Stimulated activated CD8-positive, alpha-beta memory T cell treated with anti-CD3 and anti-CD28 coated beads, Interleukin-12 subunit alpha, Interleukin-12 subunit beta, amount 100 ng/mL, for 24 hours (primary cell): Measurements from ENCODE around the gene FARP2.
"Not testable (repeated sequence)": the region's sequence is repeated elsewhere in the genome, so short reads cannot be mapped to it uniquely, and the experiment has no call there.

Source experiments
- DNase-seq: peaks from one replicate; pipeline ENCODE4 v3.0.0-alpha.2; 2020; ENCODE audit errors: extremely low read depth

FARP2 gene

GRCh38 chr2:241410739-241411176, 54.7 kb downstream of the FARP2 start:
- no peak for DNase-seq

DNA sequence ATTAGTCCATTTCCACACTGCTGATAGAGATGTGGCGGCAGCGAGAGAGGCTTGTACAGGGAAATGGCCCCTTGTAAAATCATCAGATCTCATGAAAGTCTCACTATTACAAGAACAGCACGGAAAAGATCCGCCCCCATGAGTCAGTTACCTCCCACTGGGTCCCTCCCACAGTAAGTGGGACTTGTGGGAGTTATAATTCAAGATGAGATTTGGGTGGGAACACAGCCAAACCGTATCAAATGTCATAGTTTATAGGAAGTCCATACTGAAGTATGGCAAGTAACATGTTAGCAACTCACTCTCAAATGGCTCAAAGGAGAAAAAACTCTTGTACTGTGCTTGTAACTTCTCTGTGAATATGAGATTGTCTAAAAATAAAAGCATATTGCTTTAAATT, 56.1 kb downstream of the FARP2 start:
- no peak for DNase-seq

DNA sequence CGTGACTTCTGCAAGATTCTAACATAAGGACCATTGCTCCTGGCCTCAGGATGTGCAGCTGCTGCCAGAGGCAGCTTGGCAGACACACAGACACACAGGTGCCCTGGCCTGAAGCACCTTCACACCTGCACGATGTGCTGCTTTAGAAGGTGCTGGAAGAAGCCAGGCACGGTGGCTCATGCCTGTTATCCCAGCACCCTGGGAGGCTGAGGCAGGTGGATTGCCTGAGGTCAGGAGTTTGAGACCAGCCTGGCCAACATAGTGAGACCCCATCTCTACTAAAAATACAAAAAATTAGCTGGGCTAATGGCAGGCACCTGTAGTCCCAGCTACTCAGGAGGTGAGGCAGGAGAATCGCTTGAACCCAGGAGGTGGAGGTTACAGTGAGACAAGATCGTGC, 57.4 kb downstream of the FARP2 start:
- DNase-seq = not testable (repeated sequence)

DNA sequence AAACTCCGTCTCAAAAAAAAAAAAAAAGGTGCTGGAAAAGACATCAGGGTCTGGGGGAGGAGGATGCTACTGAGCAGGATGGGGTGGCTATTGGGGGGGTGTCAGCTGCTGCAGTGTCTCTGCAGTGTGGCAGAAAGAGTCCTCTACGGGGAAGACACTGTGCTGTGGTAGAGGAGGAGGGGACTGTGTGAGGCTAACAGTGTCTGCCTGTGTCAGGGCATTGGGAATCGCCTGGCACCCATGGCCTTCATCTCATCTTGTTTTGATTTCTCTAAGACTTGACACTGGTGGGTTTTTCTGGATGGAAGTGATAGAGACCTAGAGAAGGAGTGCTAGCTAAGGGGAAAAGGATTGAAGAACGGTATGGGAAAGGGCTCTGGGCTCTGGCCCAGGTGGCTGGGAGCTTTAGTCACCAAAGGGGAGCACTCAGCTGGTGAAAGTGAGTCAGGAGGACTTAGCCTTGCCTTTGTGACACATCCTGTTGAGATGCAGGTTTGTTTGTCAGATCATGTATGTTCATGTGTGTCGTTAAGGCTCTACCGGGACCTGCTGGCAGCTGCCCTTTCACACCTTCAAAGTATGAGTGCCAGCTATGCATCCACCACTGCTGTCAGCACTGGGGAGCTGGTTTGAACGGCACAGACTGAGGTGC, 58.0 kb downstream of the FARP2 start:
- no peak for DNase-seq

DNA sequence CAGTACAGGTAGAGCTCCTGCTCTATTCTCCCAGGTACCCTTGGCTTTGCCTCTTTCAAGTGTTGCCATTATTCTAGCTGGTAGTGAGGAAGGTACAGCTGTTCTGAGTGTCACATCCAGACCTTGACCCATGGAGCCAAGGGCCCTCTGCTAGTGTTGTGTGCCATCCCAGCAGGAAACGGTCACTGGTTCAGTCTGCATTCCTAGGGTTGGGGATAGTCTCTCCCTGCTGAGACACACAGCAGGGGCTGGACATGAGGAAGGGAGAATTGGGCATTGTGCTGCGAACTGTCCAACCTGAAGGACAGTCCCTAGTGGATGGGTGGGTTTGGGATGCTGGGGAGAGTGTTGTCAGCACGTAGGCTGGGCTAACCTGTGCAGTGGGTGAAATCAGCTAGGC, 59.1 kb downstream of the FARP2 start:
- DNase-seq = no peak

DNA sequence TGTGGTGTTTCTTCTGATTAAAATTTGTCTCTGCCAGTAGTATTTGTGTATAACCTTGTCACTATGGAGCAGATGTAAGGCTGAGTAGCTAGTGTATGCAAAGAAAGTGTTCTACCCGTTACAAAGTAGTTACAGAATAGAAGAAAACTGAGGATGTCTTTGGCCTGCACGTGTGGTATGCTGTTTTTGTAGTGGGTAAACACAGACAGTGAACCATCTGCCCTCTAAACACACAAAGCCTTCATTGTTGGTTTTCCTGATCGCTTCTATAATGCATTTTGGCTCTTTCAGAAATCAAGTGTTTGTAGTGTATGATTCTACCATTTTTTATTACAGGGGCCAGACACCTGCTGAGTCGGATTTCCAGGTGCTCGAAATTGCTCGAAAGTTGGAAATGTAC, 61.5 kb downstream of the FARP2 start:
- DNase-seq = no peak

DNA sequence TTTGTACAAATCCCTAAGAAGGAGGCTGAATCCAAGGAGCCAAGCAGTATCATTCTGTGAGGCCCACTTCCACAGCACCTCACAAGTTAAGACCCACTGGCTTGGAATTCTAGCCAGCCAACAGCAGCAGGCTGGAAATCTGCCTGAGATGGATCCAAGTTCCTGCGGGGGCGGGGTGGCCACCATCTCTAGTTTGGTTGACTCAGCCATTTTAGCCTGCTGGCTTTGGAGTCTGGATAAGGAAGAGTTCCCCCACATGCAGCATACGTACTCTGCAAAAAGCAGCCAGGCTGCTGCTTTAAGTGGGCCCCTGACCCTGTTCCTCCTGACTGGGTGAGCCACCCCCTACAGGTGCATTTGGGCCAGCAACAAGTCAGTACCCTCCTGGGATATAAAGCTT, 65.2 kb downstream of the FARP2 start:
- no peak for DNase-seq

GRCh38 chr2:241421942-241422341, 65.9 kb downstream of the FARP2 start:
- DNase-seq = not testable (repeated sequence)

DNA sequence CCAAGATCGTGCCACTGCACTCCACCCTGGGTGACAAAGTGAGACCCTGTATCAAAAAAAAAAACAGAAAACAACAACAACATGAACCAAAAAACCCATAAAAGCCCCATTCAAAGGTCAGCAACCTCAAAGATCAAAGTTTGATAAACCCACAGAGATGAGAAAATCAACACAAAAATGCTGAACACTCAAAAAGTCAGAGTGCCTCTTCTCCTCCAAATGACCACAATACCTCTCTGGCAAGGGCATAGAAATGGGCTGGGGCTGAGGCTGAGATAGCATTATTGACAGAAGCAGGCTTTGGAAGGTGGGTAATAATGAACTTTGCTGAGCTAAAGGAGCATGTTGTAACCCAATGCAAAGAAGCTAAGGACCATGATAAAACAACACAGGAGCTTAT, 66.3 kb downstream of the FARP2 start:
- no peak for DNase-seq

GRCh38 chr2:241423489-241423888, 67.4 kb downstream of the FARP2 start:
- DNase-seq = not testable (repeated sequence)

DNA sequence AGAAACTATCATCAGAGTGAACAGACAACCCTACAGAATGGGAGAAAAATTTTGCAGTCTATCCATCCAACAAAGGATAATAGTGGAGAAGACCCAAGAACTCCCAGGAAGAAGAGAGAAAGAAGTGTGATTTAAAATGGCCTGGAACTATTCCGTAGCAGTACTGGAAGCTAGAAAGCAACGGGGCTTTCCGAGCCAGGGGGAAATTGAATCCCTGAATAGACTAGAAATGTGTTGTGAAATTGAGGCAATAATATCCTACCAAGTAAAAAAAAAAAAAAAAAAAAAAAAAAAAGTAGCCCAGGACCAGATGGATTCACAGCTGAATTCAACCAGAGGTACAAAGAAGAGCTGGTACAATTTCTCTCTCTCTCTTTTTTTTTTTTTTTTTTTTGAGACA, 69.3 kb downstream of the FARP2 start:
- no peak for DNase-seq

GRCh38 chr2:241430178-241430577, 74.1 kb downstream of the FARP2 start:
- DNase-seq = no peak

DNA sequence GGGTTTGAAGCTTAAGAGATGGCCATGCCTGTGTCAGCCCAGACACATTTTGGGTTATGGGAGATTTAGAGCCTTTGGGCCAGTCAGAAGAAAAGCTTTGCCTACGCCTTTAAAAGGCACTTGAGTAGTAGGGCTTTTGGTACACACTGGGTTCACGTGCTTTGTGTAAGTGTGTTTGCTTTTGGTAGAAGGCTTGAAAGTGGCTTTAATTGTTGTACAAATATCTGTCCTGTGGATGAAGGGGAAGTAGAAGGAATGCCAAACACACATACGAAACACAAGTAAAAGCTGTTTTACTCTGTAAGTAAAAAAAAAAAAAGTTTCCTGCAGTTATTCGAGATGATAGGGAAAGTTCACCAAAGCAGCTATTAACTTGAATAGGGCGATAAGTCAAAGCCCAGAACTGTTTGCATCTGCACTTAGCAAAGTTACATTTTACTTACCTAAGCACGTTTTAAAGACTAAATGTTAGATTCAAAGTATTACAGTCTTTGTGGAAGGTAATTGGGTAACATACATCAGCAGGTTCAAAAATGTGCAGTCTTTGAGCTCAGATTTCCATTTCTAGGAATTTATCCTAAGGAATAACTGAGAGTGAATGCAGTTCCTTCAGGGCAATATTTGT, 76.9 kb downstream of the FARP2 start:
- no peak for DNase-seq

GRCh38 chr2:241437179-241437578, 81.1 kb downstream of the FARP2 start:
- DNase-seq = no peak

DNA sequence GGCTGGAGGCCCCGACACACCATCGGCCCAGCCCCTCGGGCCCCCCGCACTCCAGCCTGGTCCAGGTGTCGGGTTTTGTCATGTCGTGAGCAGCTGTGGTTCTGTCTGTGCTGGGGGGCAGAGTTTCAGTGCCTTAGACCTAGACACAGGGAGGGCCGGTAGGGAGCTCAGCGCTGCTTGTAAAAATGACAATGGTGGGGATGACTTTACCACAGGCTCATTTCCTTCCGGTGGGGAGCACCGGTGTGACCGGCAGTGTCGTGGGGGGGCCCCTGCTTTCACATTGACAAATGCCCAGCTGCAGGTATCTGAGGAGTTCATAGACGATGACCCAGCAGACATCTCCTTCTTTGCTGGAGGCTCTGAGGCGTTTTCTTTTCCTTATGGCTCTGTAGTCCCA, 85.4 kb downstream of the FARP2 start:
- no peak for DNase-seq

GRCh38 chr2:241443486-241444223, 87.6 kb downstream of the FARP2 start:
- peak; percentile 75 for DNase-seq

GRCh38 chr2:241445426-241445825, 89.3 kb downstream of the FARP2 start:
- no peak for DNase-seq

GRCh38 chr2:241450092-241450491, 94.0 kb downstream of the FARP2 start:
- DNase-seq = not testable (repeated sequence)

DNA sequence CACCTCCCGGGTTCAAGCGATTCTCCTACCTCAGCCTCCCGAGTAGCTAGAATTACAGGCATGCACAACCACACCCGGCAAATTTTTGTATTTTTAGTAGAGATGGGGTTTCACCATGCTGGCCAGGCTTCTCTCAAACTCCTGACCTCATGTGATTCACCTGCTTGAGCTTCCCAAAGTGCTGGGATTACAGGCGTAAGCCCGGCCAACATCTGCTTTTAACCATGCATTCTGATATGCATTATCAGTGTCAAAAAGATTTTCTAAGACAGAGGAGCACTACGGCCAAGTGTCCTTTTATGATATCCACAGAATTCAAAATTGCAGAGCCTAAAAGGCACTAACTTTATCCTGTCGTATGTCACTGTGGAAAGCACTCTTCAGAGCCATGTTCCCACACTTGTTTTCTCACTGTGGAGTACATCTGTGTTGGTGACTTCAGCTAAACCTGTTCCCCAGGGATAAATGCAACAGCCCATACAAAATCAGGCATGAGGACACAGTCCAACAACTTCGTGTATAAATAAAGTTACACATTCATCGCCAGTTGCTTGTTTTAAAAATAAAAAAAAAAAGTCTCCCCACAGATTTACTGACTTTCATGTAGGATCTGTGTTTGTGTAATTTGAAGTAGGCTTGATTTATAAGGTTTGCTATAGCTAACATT, 95.9 kb downstream of the FARP2 start:
- no peak for DNase-seq

DNA sequence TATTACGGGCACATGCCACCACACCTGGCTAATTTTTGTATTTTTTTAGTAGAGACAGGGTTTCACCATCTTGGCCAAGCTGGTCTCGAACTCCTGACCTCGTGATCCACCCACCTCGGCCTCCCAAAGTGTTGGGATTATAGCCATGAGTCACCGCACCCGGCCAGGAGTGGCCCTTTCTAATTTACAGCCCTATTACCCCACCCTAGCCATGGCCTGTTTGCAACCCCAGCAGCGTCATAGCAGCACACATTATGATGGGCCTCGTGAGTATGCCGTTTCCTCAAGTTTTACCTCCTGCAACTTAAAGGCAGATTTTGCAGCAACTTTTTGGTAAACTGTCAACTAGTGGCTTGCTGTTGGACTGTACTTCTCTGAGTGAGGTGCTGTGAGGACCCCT, 97.8 kb downstream of the FARP2 start:
- DNase-seq = not testable (repeated sequence)

- no peak for DNase-seq
Measured at GRCh38 chr2:241454837-241455485, 98.9 kb downstream of the FARP2 start.

GRCh38 chr2:241456546-241456945, 100.5 kb downstream of the FARP2 start:
- DNase-seq = no peak
